Suprapubic skin (tissue), 4 donors: ENCODE measurements around the gene R3HDM4. TPM values are rescaled to one million over a fixed set of nuclear protein-coding genes. Genes with fewer than 3 reads are reported as not detected.

Experiments
- DNase-seq, 2 donors: peaks; one replicate each; pipeline ENCODE4 v3.0.0-alpha.2; 2019; ENCODE audit warnings: low spot score in 2 of 2
- H3K27ac ChIP-seq: fragments of 200-600 bp; sonication (generic); one replicate; pipeline ENCODE4 v1.5.1; 2019
- H3K27me3 ChIP-seq: fragments of 200-600 bp; sonication (generic); one replicate; pipeline ENCODE4 v1.5.1; 2019
- H3K36me3 ChIP-seq: fragments of 200-600 bp; sonication (generic); one replicate; pipeline ENCODE4 v1.5.1; 2019
- H3K4me1 ChIP-seq: fragments of 200-600 bp; sonication (generic); one replicate; pipeline ENCODE4 v1.5.1; 2019
- H3K4me3 ChIP-seq: fragments of 200-600 bp; sonication (generic); one replicate; pipeline ENCODE4 v1.5.1; 2019; ENCODE audit warnings: mild to moderate bottlenecking
- H3K9me3 ChIP-seq: fragments of 200-600 bp; sonication (generic); one replicate; pipeline ENCODE4 v1.5.1; 2019
- CTCF ChIP-seq, 2 donors: fragments of 200-600 bp in 1 of 2; fragments of 450-650 bp in 1 of 2; sonication (generic) in 1 of 2; IDR thresholded peaks; one replicate each; pipeline ENCODE4 v1.5.1; 2016 to 2019; ENCODE audit warnings: antibody characterized with exemption in 2 of 2, mild to moderate bottlenecking in 1 of 2, moderate library complexity in 1 of 2
- EP300 ChIP-seq: sonication (generic); formaldehyde crosslinking; IDR thresholded peaks from one replicate; pipeline ENCODE4 v1.6.1; 2017; ENCODE audit warnings: antibody characterized with exemption
- POLR2A ChIP-seq, 2 donors: fragments of 450-650 bp; IDR thresholded peaks; one replicate each; pipeline ENCODE4 v1.6.1; 2017; ENCODE audit warnings: antibody characterized with exemption in 2 of 2, mild to moderate bottlenecking in 2 of 2, moderate library complexity in 2 of 2
- POLR2AphosphoS5 ChIP-seq, 3 donors: sonication (generic); formaldehyde crosslinking; IDR thresholded peaks; one replicate each; pipeline ENCODE4 v1.6.1; 2017; ENCODE audit warnings: antibody characterized with exemption in 3 of 3
- WGBS: methylation state at CpG from one replicate; pipeline ENCODE4 v1.1.5; 2018; 5-methylcytosine and 5-hydroxymethylcytosine counted together
- total RNA-seq, 4 donors: library from RNA; depleted of rRNA; stranded (reverse); fragments of >200 nt; gene quantifications; one replicate each; pipeline ENCODE4 v1.1.0, GENCODE V29; 2016

The R3HDM4 gene
- total RNA-seq, 4 donors from 2014 or later, result 41.3 to 58.3 (median 51.2) TPM

- WGBS, result 82% methylated on average over 25 of the region's 32 CpGs
- H3K4me3 ChIP-seq, result no peak overlapping the region
- no peak for DNase-seq
- H3K36me3 ChIP-seq, result peaks cover 8% of the 10 kb centered on the region
- no peaks in the 10 kb centered on the region for H3K9me3 ChIP-seq
- H3K4me1 ChIP-seq, result peaks cover 48% of the 10 kb centered on the region
- no peak overlapping the region for H3K27ac ChIP-seq
- TF ChIP-seq POLR2A (IDR thresholded peaks at IDR 0.05) (no peak), EP300 (no peak), CTCF (IDR thresholded peaks at IDR 0.05) (no peak), POLR2AphosphoS5 (IDR thresholded peaks at IDR 0.05) (no peak)
- H3K27me3 ChIP-seq, result no peaks in the 10 kb centered on the region
These were observed 19.0 kb upstream of the R3HDM4 start for GRCh38 chr19:931860-932647.

GRCh38 chr19:929891-930258 is 16.9 kb upstream of the R3HDM4 start:
- Histone ChIP-seq H3K9me3 (no peaks in the 10 kb centered on the region), H3K27me3 (no peaks in the 10 kb centered on the region), H3K27ac (no peak overlapping the region), H3K4me3 (no peak overlapping the region), H3K4me1 (peaks cover 48% of the 10 kb centered on the region), H3K36me3 (peaks cover 8% of the 10 kb centered on the region)
- TF ChIP-seq POLR2A (IDR thresholded peaks at IDR 0.05) (no peak), EP300 (no peak), CTCF (IDR thresholded peaks at IDR 0.05) (no peak), POLR2AphosphoS5 (IDR thresholded peaks at IDR 0.05) (no peak)
- no peak for DNase-seq
- 96% methylated on average over 6 of the region's 6 CpGs for WGBS

- peaks cover 8% of the 10 kb centered on the region for H3K36me3 ChIP-seq
- 91% methylated on average over 9 of the region's 51 CpGs for WGBS
These were observed 16.3 kb upstream of the R3HDM4 start for GRCh38 chr19:929203-929890.

GRCh38 chr19:928471-929202 is 15.6 kb upstream of the R3HDM4 start:
- Histone ChIP-seq H3K4me1 (peaks cover 41% of the 10 kb centered on the region), H3K9me3 (no peaks in the 10 kb centered on the region), H3K27ac (no peak overlapping the region), H3K27me3 (no peaks in the 10 kb centered on the region), H3K4me3 (no peak overlapping the region), H3K36me3 (peaks cover 8% of the 10 kb centered on the region)
- 83% methylated on average over 9 of the region's 18 CpGs for WGBS
- DNase-seq, result no peak
- TF ChIP-seq POLR2A (IDR thresholded peaks at IDR 0.05) (no peak), CTCF (IDR thresholded peaks at IDR 0.05) (no peak), EP300 (no peak), POLR2AphosphoS5 (IDR thresholded peaks at IDR 0.05) (no peak)

More at GRCh38 chr19:929203-929890, 16.3 kb upstream of the R3HDM4 start:
- H3K4me3 ChIP-seq, result no peak overlapping the region
- H3K27me3 ChIP-seq, result no peaks in the 10 kb centered on the region
- H3K4me1 ChIP-seq, result peaks cover 48% of the 10 kb centered on the region
- no peak overlapping the region for H3K27ac ChIP-seq
- H3K9me3 ChIP-seq, result no peaks in the 10 kb centered on the region
- TF ChIP-seq POLR2A (IDR thresholded peaks at IDR 0.05) (no peak), EP300 (no peak), POLR2AphosphoS5 (IDR thresholded peaks at IDR 0.05) (no peak), CTCF (IDR thresholded peaks at IDR 0.05) (no peak)
- no peak for DNase-seq
